ENCODE data around the gene SLIRP. TPM values are rescaled to one million over a fixed set of nuclear protein-coding genes. Genes with fewer than 3 reads are reported as not detected.

The SLIRP gene
- total and polyA plus RNA-seq, 2 donors (not counting 1 experiment from before 2014, with no cell fraction given), result 117 to 155 TPM

GRCh38 chr14:77717608-77718305, 9.9 kb downstream of the SLIRP start:
- TF ChIP-seq CTCF (conservative IDR thresholded peaks at IDR 0.05 in 1 of 2, IDR thresholded peaks at IDR 0.05 in 1 of 2; ENCODE audit: low read depth in 1 of 2, low read length in 2 of 2), result no peak
- no peak for TF ChIP-seq EZH2 (IDR thresholded peaks at IDR 0.05; ENCODE audit: low read length, missing control alignments)
- Histone ChIP-seq H3K27me3 (ENCODE audit: control insufficient read depth, insufficient read depth, low read length) (no peaks in the 10 kb centered on the region), H3K9me3 (ENCODE audit: control insufficient read depth, insufficient read depth, low read depth, low read length) (no peaks in the 10 kb centered on the region), H3K36me3 (ENCODE audit: control insufficient read depth, insufficient read depth, low read length) (peaks cover 3% of the 10 kb centered on the region), H3K4me2 (ENCODE audit: extremely low read depth, insufficient read depth, low read length) (no peak overlapping the region), H3K9ac (ENCODE audit: insufficient read depth, low read length) (no peak overlapping the region), H3K27ac (ENCODE audit: insufficient read depth, low read length) (no peak overlapping the region), H3K79me2 (ENCODE audit: control insufficient read depth, insufficient read depth, low read length) (peaks cover 6% of the 10 kb centered on the region), H3K4me3 (replicated peaks in 1 of 4; ENCODE audit: control extremely low read depth in 1 of 4, insufficient read depth in 1 of 4, low read depth in 3 of 4, low read length in 4 of 4) (no peak overlapping the region), H3K4me1 (ENCODE audit: control insufficient read depth, extremely low read depth, insufficient read depth, low read length) (no peaks in the 10 kb centered on the region), H4K20me1 (ENCODE audit: control insufficient read depth, extremely low read depth, insufficient read depth, low read length) (peaks cover 1% of the 10 kb centered on the region), H2AFZ (ENCODE audit: low read length) (no peak overlapping the region)
- DNase-seq (ENCODE audit: low read depth in 2 of 2), result no peak

GRCh38 chr14:77721437-77721836, 13.5 kb downstream of the SLIRP start:
- H3K27me3 ChIP-seq (ENCODE audit: control insufficient read depth, insufficient read depth, low read length), result no peaks in the 10 kb centered on the region
- H3K4me3 ChIP-seq (replicated peaks in 1 of 4; ENCODE audit: control extremely low read depth in 1 of 4, insufficient read depth in 1 of 4, low read depth in 3 of 4, low read length in 4 of 4), result no peak overlapping the region
- peaks cover 6% of the 10 kb centered on the region for H3K36me3 ChIP-seq (ENCODE audit: control insufficient read depth, insufficient read depth, low read length)
- H3K9me3 ChIP-seq (ENCODE audit: control insufficient read depth, insufficient read depth, low read depth, low read length), result no peaks in the 10 kb centered on the region
- H3K27ac ChIP-seq (ENCODE audit: insufficient read depth, low read length), result no peak overlapping the region
- no peaks in the 10 kb centered on the region for H3K79me2 ChIP-seq (ENCODE audit: control insufficient read depth, insufficient read depth, low read length)
- H4K20me1 ChIP-seq (ENCODE audit: control insufficient read depth, extremely low read depth, insufficient read depth, low read length), result peaks cover 1% of the 10 kb centered on the region
- DNase-seq (ENCODE audit: low read depth in 2 of 2), result no peak
- no peaks in the 10 kb centered on the region for H3K4me1 ChIP-seq (ENCODE audit: control insufficient read depth, extremely low read depth, insufficient read depth, low read length)
- H2AFZ ChIP-seq (ENCODE audit: low read length), result no peak overlapping the region
- H3K9ac ChIP-seq (ENCODE audit: insufficient read depth, low read length), result no peak overlapping the region
- no peak for TF ChIP-seq CTCF (conservative IDR thresholded peaks at IDR 0.05 in 1 of 2, IDR thresholded peaks at IDR 0.05 in 1 of 2; ENCODE audit: low read depth in 1 of 2, low read length in 2 of 2)
- no peak for TF ChIP-seq EZH2 (IDR thresholded peaks at IDR 0.05; ENCODE audit: low read length, missing control alignments)
- no peak overlapping the region for H3K4me2 ChIP-seq (ENCODE audit: extremely low read depth, insufficient read depth, low read length)

GRCh38 chr14:77722301-77722700, 14.4 kb downstream of the SLIRP start:
- Histone ChIP-seq H3K4me2 (ENCODE audit: extremely low read depth, insufficient read depth, low read length) (no peak overlapping the region), H3K9ac (ENCODE audit: insufficient read depth, low read length) (no peak overlapping the region), H4K20me1 (ENCODE audit: control insufficient read depth, extremely low read depth, insufficient read depth, low read length) (peaks cover 1% of the 10 kb centered on the region), H3K27ac (ENCODE audit: insufficient read depth, low read length) (no peak overlapping the region), H3K4me1 (ENCODE audit: control insufficient read depth, extremely low read depth, insufficient read depth, low read length) (no peaks in the 10 kb centered on the region), H3K9me3 (ENCODE audit: control insufficient read depth, insufficient read depth, low read depth, low read length) (no peaks in the 10 kb centered on the region), H2AFZ (ENCODE audit: low read length) (no peak overlapping the region), H3K79me2 (ENCODE audit: control insufficient read depth, insufficient read depth, low read length) (no peaks in the 10 kb centered on the region), H3K36me3 (ENCODE audit: control insufficient read depth, insufficient read depth, low read length) (peaks cover 3% of the 10 kb centered on the region), H3K27me3 (ENCODE audit: control insufficient read depth, insufficient read depth, low read length) (no peaks in the 10 kb centered on the region), H3K4me3 (replicated peaks in 1 of 4; ENCODE audit: control extremely low read depth in 1 of 4, insufficient read depth in 1 of 4, low read depth in 3 of 4, low read length in 4 of 4) (no peak overlapping the region)
- no peak for TF ChIP-seq CTCF (conservative IDR thresholded peaks at IDR 0.05 in 1 of 2, IDR thresholded peaks at IDR 0.05 in 1 of 2; ENCODE audit: low read depth in 1 of 2, low read length in 2 of 2)
- no peak for TF ChIP-seq EZH2 (IDR thresholded peaks at IDR 0.05; ENCODE audit: low read length, missing control alignments)
- DNase-seq (ENCODE audit: low read depth in 2 of 2), result no peak
